ENCODE results near the gene KDM4D.

- no peak for TF ChIP-seq CTCF (IDR thresholded peaks at IDR 0.05)
- no peak for TF ChIP-seq POLR2A (IDR thresholded peaks at IDR 0.05)
Measured at GRCh38 chr11:95044010-95044409, 70.5 kb downstream of the KDM4D start.

All from body of pancreas (tissue), 4 donors.